Keratinocyte (primary cell): ENCODE results near the gene LRRC47. TPM values are rescaled to one million over a fixed set of nuclear protein-coding genes. Genes with fewer than 3 reads are reported as not detected.

Experiments
- DNase-seq: peaks from one replicate; pipeline ENCODE4 v3.0.0-alpha.2; 2011; ENCODE audit warnings: low read depth, missing footprints, low spot score
- FAIRE-seq: peaks from 2 replicates; lab custom pipeline; 2011; peaks lifted over from hg19 to GRCh38; lab: Jason Lieb, UNC
- H2AFZ ChIP-seq: 2 replicates; pipeline ENCODE4 v1.6.0; 2012; ENCODE audit warnings: low read length, control low read depth, inconsistent platforms; ENCODE audit not compliant: control insufficient read depth
- H3K27ac ChIP-seq: 2 replicates; pipeline ENCODE4 v1.5.1; 2011; ENCODE audit warnings: low read length; ENCODE audit not compliant: control insufficient read depth, insufficient read depth
- H3K27me3 ChIP-seq: 3 replicates; pipeline ENCODE4 v1.6.0; 2011; ENCODE audit warnings: low read length; ENCODE audit not compliant: control insufficient read depth, insufficient read depth; ENCODE audit errors: extremely low read depth
- H3K36me3 ChIP-seq, 2 experiments: 2 replicates in 1 of 2; 3 replicates in 1 of 2; pipeline ENCODE4 v1.5.1; 2011; ENCODE audit warnings: low read length in 2 of 2, mild to moderate bottlenecking in 1 of 2; ENCODE audit not compliant: control insufficient read depth in 2 of 2, insufficient read depth in 2 of 2; ENCODE audit errors: extremely low read depth in 1 of 2
- H3K4me1 ChIP-seq: 3 replicates; pipeline ENCODE4 v1.5.1; 2011; ENCODE audit warnings: low read length; ENCODE audit not compliant: control insufficient read depth, insufficient read depth; ENCODE audit errors: extremely low read depth
- H3K4me2 ChIP-seq: 3 replicates; pipeline ENCODE4 v1.6.0; 2011; ENCODE audit warnings: low read depth, low read length; ENCODE audit not compliant: control insufficient read depth, insufficient read depth; ENCODE audit errors: extremely low read depth
- H3K4me3 ChIP-seq, 3 experiments: fragments of 200-600 bp in 1 of 3; sonication (generic) in 1 of 3; 2 replicates in 2 of 3; 3 replicates in 1 of 3; pipeline ENCODE4 v1.5.1; 2011 to 2016; ENCODE audit warnings: low read length in 3 of 3, mild to moderate bottlenecking in 3 of 3, control low read depth in 2 of 3, inconsistent platforms in 1 of 3, low read depth in 1 of 3, mixed read lengths in 1 of 3, mixed run types in 1 of 3, moderate library complexity in 1 of 3; ENCODE audit not compliant: control insufficient read depth in 2 of 3, insufficient read depth in 2 of 3; ENCODE audit errors: extremely low read depth in 1 of 3
- H3K79me2 ChIP-seq: 2 replicates; pipeline ENCODE4 v1.6.0; 2012; ENCODE audit warnings: low read length; ENCODE audit not compliant: control insufficient read depth, insufficient read depth
- H3K9ac ChIP-seq: 3 replicates; pipeline ENCODE4 v1.6.0; 2011; ENCODE audit warnings: low read length; ENCODE audit not compliant: control insufficient read depth, insufficient read depth; ENCODE audit errors: extremely low read depth
- H3K9me1 ChIP-seq: 3 replicates; pipeline ENCODE4 v1.6.0; 2011; ENCODE audit warnings: low read length; ENCODE audit not compliant: control insufficient read depth, insufficient read depth; ENCODE audit errors: extremely low read depth
- H3K9me3 ChIP-seq: 2 replicates; pipeline ENCODE4 v1.5.1; 2012; ENCODE audit warnings: low read depth, low read length; ENCODE audit not compliant: control insufficient read depth
- H4K20me1 ChIP-seq: 3 replicates; pipeline ENCODE4 v1.6.0; 2011; ENCODE audit warnings: low read length; ENCODE audit not compliant: control insufficient read depth, insufficient read depth; ENCODE audit errors: extremely low read depth
- EZH2 ChIP-seq: IDR thresholded peaks from one replicate; pipeline ENCODE4 v1.6.1; 2012; ENCODE audit warnings: inconsistent platforms, mild to moderate bottlenecking, low read length, moderate library complexity
- dilution Hi-C: fragments of 300-500 bp; cut with MboI; formaldehyde crosslinking; loops from one replicate; pipeline ENCODE4 v1.7.0; 2020; ENCODE audit warnings: low sequenced_read_pairs; ENCODE audit not compliant: extremely low pct_ligation_motif_present
- polyA plus RNA-seq, 5 experiments: library from polyadenylated mRNA; depleted of rRNA in 3 of 5; stranded (reverse) in 3 of 5; stranded (forward) in 1 of 5; unstranded in 1 of 5; fragments of >200 nt; gene quantifications; 1 replicate in 1 of 5; 2 replicates in 3 of 5; 3 replicates in 1 of 5; pipeline versions ENCODE4 v1.2.1 to v1.2.3, GENCODE V29; 2011 to 2012; ENCODE audit warnings: missing spikeins in 2 of 5, low read depth in 1 of 5, low replicate concordance in 1 of 5
- TF ChIP-seq, protein P1 (sequence below), 3 experiments: IDR thresholded peaks in 1 of 3; conservative IDR thresholded peaks in 1 of 3; optimal IDR thresholded peaks in 1 of 3; 2 replicates in 2 of 3; 3 replicates in 1 of 3; pipeline versions ENCODE3 to v1.5.1; 2011; ENCODE audit warnings: low read length in 3 of 3, mild to moderate bottlenecking in 3 of 3, moderate library complexity in 2 of 3, control low read depth in 1 of 3, inconsistent platforms in 1 of 3; ENCODE audit not compliant: insufficient read depth in 2 of 3; ENCODE audit errors: extremely low read depth in 1 of 3

LRRC47 gene
- polyA plus RNA-seq, 1 donor (not counting 4 experiments of a cell fraction or from before 2014, with no cell fraction given) = 40.1 TPM

DNA sequence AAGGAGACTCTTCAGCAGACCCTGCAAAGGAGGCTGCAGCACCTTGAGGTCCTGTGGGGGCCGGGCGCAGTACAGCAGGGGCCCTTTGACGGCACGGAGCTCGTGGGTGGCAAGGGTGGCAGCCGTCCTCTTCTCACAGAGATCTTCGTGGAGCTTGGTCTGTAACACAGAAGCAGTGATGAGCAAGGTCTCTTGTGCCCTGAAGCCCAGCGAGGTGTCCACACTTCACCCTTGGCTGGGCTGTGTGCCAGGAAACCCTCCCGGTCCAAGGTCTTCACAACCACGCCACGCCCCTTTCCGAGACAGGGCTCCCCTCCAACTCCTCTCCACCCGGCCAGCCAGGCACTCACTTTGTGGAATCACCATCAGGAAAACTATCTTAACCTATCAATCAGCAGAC, 11.3 kb downstream of the LRRC47 start:
- no peak overlapping the region for H3K4me2 ChIP-seq
- dilution Hi-C loops = no loop called here
- no peak overlapping the region for H3K9ac ChIP-seq
- H2AFZ ChIP-seq = no peak overlapping the region
- H3K9me1 ChIP-seq = no peaks in the 10 kb centered on the region
- no peaks in the 10 kb centered on the region for H3K9me3 ChIP-seq
- peaks cover 32% of the 10 kb centered on the region for H3K79me2 ChIP-seq
- TF ChIP-seq, protein P1, sequence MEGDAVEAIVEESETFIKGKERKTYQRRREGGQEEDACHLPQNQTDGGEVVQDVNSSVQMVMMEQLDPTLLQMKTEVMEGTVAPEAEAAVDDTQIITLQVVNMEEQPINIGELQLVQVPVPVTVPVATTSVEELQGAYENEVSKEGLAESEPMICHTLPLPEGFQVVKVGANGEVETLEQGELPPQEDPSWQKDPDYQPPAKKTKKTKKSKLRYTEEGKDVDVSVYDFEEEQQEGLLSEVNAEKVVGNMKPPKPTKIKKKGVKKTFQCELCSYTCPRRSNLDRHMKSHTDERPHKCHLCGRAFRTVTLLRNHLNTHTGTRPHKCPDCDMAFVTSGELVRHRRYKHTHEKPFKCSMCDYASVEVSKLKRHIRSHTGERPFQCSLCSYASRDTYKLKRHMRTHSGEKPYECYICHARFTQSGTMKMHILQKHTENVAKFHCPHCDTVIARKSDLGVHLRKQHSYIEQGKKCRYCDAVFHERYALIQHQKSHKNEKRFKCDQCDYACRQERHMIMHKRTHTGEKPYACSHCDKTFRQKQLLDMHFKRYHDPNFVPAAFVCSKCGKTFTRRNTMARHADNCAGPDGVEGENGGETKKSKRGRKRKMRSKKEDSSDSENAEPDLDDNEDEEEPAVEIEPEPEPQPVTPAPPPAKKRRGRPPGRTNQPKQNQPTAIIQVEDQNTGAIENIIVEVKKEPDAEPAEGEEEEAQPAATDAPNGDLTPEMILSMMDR (optimal IDR thresholded peaks at IDR 0.05 in 1 of 3, IDR thresholded peaks at IDR 0.05 in 1 of 3, conservative IDR thresholded peaks at IDR 0.05 in 1 of 3; ENCODE audit: extremely low read depth in 1 of 3, insufficient read depth in 2 of 3, low read length in 3 of 3) = no peak
- TF ChIP-seq EZH2 = no peak
- peaks cover 35 to 39% of the 10 kb centered on the region in 2 experiments for H3K36me3 ChIP-seq
- FAIRE-seq (no peak), DNase-seq (no peak)
- no peak overlapping the region for H3K4me3 ChIP-seq
- peaks cover 4% of the 10 kb centered on the region for H4K20me1 ChIP-seq
- peaks cover 6% of the 10 kb centered on the region for H3K4me1 ChIP-seq
- H3K27ac ChIP-seq = no peak overlapping the region
- H3K27me3 ChIP-seq = no peaks in the 10 kb centered on the region

DNA sequence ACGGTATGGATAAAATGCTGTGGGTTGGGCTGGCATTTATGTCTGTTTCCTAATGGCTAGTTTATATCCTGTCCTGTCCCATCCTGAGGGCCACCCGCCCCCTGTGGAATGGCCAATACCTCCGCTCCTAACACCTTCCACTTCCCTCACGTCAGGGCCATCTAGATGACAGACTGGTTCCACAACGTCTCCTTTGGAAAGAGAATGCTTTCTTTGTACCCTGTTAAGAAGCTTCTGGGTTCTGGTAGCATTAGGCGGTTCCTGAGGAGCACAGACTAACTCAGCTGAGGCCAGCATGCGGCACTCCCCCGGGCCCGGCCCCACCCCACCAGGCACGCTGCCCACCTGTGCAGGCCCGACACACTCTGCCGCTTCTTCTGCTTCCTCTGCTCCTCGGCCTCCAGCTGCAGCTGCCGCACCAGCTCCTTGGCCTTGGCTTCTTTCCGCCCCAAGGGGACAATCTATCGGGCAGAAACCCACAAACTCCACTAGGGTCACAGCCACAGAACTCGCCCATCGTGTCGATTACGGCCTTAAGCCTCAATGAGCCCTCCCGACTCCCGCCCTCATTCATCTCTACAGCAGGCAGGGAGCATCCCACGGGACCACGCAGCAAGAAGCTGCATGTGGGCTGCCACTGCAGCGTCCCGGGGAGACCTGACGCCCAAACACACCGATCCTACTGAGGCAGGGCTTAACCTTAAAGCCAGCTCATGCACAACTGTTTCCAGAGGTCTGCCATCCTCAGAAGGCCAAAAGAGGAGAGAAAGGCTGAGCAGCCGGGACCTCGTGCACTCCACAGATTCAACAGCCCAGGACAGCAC, 12.4 kb downstream of the LRRC47 start:
- Histone ChIP-seq H3K4me1 (peaks cover 2% of the 10 kb centered on the region), H3K4me2 (no peak overlapping the region), H3K27ac (no peak overlapping the region), H3K9ac (no peak overlapping the region), H3K9me1 (no peaks in the 10 kb centered on the region), H4K20me1 (no peaks in the 10 kb centered on the region), H3K79me2 (peaks cover 20% of the 10 kb centered on the region), H3K36me3 (peaks cover 37 to 45% of the 10 kb centered on the region in 2 experiments), H2AFZ (no peak overlapping the region), H3K27me3 (no peaks in the 10 kb centered on the region), H3K4me3 (no peak overlapping the region), H3K9me3 (no peaks in the 10 kb centered on the region)
- FAIRE-seq (no peak), DNase-seq (no peak)
- TF ChIP-seq, protein P1 (optimal IDR thresholded peaks at IDR 0.05 in 1 of 3, IDR thresholded peaks at IDR 0.05 in 1 of 3, conservative IDR thresholded peaks at IDR 0.05 in 1 of 3; ENCODE audit: extremely low read depth in 1 of 3, insufficient read depth in 2 of 3, low read length in 3 of 3) = no peak
- no peak for TF ChIP-seq EZH2
- dilution Hi-C loops = no loop called here
